ENCODE measurements around the gene CR1L. TPM values are rescaled to one million over a fixed set of nuclear protein-coding genes. Genes with fewer than 3 reads are reported as not detected.
"Not testable (repeated sequence)": the region's sequence is repeated elsewhere in the genome, so short reads cannot be mapped to it uniquely, and the experiment has no call there.

The CR1L gene
- total and polyA plus RNA-seq, 2 of the 8 experiments (the other 6 are each of a cell fraction or from before 2014, with no cell fraction given) = 0.39 TPM; not detected in 1

- CTCF ChIA-PET (ENCODE audit: partially characterized antibody) = interaction anchor here (1.1 kb wide), 1 partner anchor 18 kb away, joined by 4 read pairs; no protein-coding TSS in a partner anchor
- peak; percentile 82; the same call in 1 of the 2 replicates for TF ChIP-seq CEBPB (IDR thresholded peaks at IDR 0.05; ENCODE audit: low read depth, low read length)
These were observed 6.3 kb upstream of the CR1L start for GRCh38 chr1:207638487-207639145.

More at GRCh38 chr1:207638487-207639145, 6.3 kb upstream of the CR1L start:
- FAIRE-seq; H3K4me2 ChIP-seq (ENCODE audit: insufficient read depth in 1 of 2, low read depth in 2 of 2, low read length in 2 of 2); H3K79me1 ChIP-seq (ENCODE audit: low read depth, low read length); H3K23ac ChIP-seq (ENCODE audit: insufficient read length); H3K56ac ChIP-seq (replicated peaks; ENCODE audit: insufficient read length, low read depth, low read length); H4K20me1 ChIP-seq (replicated peaks in 1 of 2; ENCODE audit: control insufficient read depth in 1 of 2, insufficient read depth in 2 of 2, low read length in 2 of 2); H3K23me2 ChIP-seq (ENCODE audit: low read depth, low read length); H3K27me3 ChIP-seq (replicated peaks in 1 of 4; ENCODE audit: control insufficient read depth in 3 of 4, extremely low read depth in 1 of 4, insufficient read depth in 3 of 4, low read length in 3 of 4); H2AK5ac ChIP-seq (ENCODE audit: low read depth, low read length); H2AFZ ChIP-seq (ENCODE audit: low read length); H3K79me2 ChIP-seq (ENCODE audit: control insufficient read depth in 1 of 2, insufficient read depth in 2 of 2, low read length in 2 of 2); H4K8ac ChIP-seq (ENCODE audit: extremely low read depth, insufficient read depth, low read length); H3K9me3 ChIP-seq (ENCODE audit: insufficient read depth in 2 of 2, low read depth in 1 of 2, low read length in 1 of 2); H3K4ac ChIP-seq (replicated peaks; ENCODE audit: insufficient read length, low read depth, low read length); H2BK120ac ChIP-seq (replicated peaks; ENCODE audit: low read depth, low read length); DNase-seq (ENCODE audit: low read depth in 1 of 2, low spot score in 2 of 2); H3K27ac ChIP-seq (ENCODE audit: low read depth, low read length); H3K9ac ChIP-seq (replicated peaks in 1 of 4; ENCODE audit: extremely low read depth in 1 of 4, low read depth in 3 of 4, low read length in 3 of 4); H3K18ac ChIP-seq (ENCODE audit: extremely low read depth, low read length); H3K36me3 ChIP-seq (ENCODE audit: control insufficient read depth in 2 of 4, insufficient read depth in 4 of 4, low read length in 3 of 4); H4K91ac ChIP-seq (replicated peaks; ENCODE audit: insufficient read length, low read length); H2BK12ac ChIP-seq (ENCODE audit: low read depth, low read length); H4K5ac ChIP-seq (ENCODE audit: insufficient read length, low read depth, low read length); H3K14ac ChIP-seq (ENCODE audit: insufficient read length); POLR2A ChIA-PET (ENCODE audit: partially characterized antibody); H3K4me3 ChIP-seq (ENCODE audit: extremely low read depth in 1 of 4, insufficient read depth in 2 of 4, low read depth in 3 of 4, low read length in 4 of 4); H2BK15ac ChIP-seq (ENCODE audit: low read length): not testable (repeated sequence)
- 0 out of 2 replicates have a peak overlapping the region, but pooled peaks have one; percentile 35 for H2BK5ac ChIP-seq (ENCODE audit: low read depth, low read length)
- WGBS, 2 experiments (ENCODE audit: extremely low coverage in 1 of 2, insufficient coverage in 1 of 2, insufficient read length in 1 of 2, insufficient replicate concordance in 2 of 2, low coverage in 1 of 2, low lambda C conversion rate in 2 of 2, missing lambda C conversion rate in 1 of 2) = 91% methylated on average over 9 of the region's 9 CpGs; no CpG with 5 or more reads in 1 of the 2 experiments
- H2BK20ac ChIP-seq (ENCODE audit: low read length) = 0 out of 2 replicates have a peak overlapping the region, but pooled peaks have one; percentile 21
- H3K4me1 ChIP-seq (replicated peaks in 1 of 4; ENCODE audit: control insufficient read depth in 3 of 4, insufficient read depth in 4 of 4, low read length in 3 of 4) = peaks cover 0 to 13% (median 0%) of the 10 kb centered on the region in 4 experiments; a peak in 5 of 7 replicates
